ENCODE results near the gene ADAMTS6. TPM values are rescaled to one million over a fixed set of nuclear protein-coding genes. Genes with fewer than 3 reads are reported as not detected.

Gene ADAMTS6
- total RNA-seq, 3 donors from 2014 or later (not counting 1 experiment from before 2014, with no cell fraction given), result 0.47 to 1.4 (median 1.1) TPM

DNA sequence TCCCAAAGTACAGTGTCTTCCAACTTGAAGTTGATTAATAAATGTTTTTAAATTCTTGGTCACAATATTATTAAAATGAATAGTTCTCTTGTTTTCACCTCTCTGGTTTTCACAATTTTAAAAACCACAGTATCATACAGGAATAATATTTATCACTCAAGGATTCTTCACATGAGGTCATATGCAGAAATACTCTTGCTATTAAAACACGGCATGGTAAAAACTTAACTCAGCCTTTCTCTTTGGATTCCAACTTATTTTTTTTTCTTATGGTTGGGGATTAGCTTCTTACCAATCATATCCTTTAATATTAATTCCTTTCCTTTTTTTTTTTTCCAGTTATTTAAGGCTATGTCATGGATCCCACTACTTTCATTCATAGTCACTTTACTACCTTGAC lies 289.4 kb downstream of the ADAMTS6 start:
- DNase-seq, result no peak
- WGBS (ENCODE audit: insufficient coverage), result no CpG with 5 or more reads among the region's 1 CpG
- Mint-ChIP-seq H3K4me3 (no peak overlapping the region), H3K9me3 (no peaks in the 10 kb centered on the region), H3K27me3 (ENCODE audit: low read depth in 2 of 2) (peaks cover 0 to 5% of the 10 kb centered on the region in 2 donors), H3K36me3 (no peaks in the 10 kb centered on the region), H3K4me1 (no peaks in the 10 kb centered on the region), H3K27ac (no peak overlapping the region)
- TF ChIP-seq, protein P1, sequence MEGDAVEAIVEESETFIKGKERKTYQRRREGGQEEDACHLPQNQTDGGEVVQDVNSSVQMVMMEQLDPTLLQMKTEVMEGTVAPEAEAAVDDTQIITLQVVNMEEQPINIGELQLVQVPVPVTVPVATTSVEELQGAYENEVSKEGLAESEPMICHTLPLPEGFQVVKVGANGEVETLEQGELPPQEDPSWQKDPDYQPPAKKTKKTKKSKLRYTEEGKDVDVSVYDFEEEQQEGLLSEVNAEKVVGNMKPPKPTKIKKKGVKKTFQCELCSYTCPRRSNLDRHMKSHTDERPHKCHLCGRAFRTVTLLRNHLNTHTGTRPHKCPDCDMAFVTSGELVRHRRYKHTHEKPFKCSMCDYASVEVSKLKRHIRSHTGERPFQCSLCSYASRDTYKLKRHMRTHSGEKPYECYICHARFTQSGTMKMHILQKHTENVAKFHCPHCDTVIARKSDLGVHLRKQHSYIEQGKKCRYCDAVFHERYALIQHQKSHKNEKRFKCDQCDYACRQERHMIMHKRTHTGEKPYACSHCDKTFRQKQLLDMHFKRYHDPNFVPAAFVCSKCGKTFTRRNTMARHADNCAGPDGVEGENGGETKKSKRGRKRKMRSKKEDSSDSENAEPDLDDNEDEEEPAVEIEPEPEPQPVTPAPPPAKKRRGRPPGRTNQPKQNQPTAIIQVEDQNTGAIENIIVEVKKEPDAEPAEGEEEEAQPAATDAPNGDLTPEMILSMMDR (IDR thresholded peaks at IDR 0.05), result no peak
- no peak overlapping the region for H3K27ac ChIP-seq (ENCODE audit: low read length)
- no peaks in the 10 kb centered on the region for H3K9me3 ChIP-seq (ENCODE audit: control insufficient read depth, insufficient read depth, low read length)
- no peaks in the 10 kb centered on the region for H3K36me3 ChIP-seq (ENCODE audit: control insufficient read depth, insufficient read depth, low read length)
- H3K4me1 ChIP-seq (ENCODE audit: control insufficient read depth, insufficient read depth, low read length), result no peaks in the 10 kb centered on the region
- no peak overlapping the region for H3K4me3 ChIP-seq (ENCODE audit: low read length)
- no peak for ATAC-seq
- intact Hi-C loops (cut with micrococcal nuclease), result no loop called here
- no peaks in the 10 kb centered on the region for H3K27me3 ChIP-seq (ENCODE audit: control insufficient read depth, insufficient read depth, low read length)

DNA sequence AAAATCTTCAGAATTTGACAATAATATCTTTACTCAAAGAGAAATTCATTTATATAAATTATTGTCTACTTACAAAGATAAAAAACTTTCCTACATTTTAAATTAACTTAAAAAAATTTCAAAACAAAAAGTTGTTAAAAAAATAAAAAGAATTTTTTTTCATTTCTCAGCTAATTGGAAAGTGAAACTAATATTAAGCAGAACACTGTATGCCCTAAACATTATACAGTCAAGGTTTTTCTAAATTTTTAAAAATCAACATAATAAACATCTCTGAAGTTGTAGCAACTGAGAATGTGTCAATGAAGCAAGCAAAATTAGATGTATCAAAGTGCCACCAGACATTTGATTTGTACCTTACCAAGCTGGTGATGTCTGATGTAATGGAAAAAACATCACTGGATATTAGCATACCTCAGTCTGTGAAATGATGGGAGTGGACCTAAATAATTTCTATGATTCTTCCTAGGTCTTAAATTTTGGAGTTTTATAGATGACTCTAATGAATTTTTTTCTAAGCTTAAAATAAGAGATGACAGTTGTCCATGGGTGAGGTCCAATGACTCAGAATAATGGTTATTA lies 290.1 kb downstream of the ADAMTS6 start:
- Histone ChIP-seq H3K9me3 (ENCODE audit: control insufficient read depth, insufficient read depth, low read length) (no peaks in the 10 kb centered on the region), H3K4me1 (ENCODE audit: control insufficient read depth, insufficient read depth, low read length) (no peaks in the 10 kb centered on the region), H3K27ac (ENCODE audit: low read length) (no peak overlapping the region), H3K36me3 (ENCODE audit: control insufficient read depth, insufficient read depth, low read length) (no peaks in the 10 kb centered on the region), H3K4me3 (ENCODE audit: low read length) (no peak overlapping the region), H3K27me3 (ENCODE audit: control insufficient read depth, insufficient read depth, low read length) (no peaks in the 10 kb centered on the region)
- TF ChIP-seq, protein P1 (IDR thresholded peaks at IDR 0.05), result no peak
- Mint-ChIP-seq H3K27ac (no peak overlapping the region), H3K4me1 (no peaks in the 10 kb centered on the region), H3K36me3 (no peaks in the 10 kb centered on the region), H3K9me3 (no peaks in the 10 kb centered on the region), H3K4me3 (no peak overlapping the region), H3K27me3 (ENCODE audit: low read depth in 2 of 2) (peaks cover 0 to 5% of the 10 kb centered on the region in 2 donors)
- DNase-seq, result no peak
- intact Hi-C loops (cut with micrococcal nuclease), result no loop called here
- no peak for ATAC-seq

DNA sequence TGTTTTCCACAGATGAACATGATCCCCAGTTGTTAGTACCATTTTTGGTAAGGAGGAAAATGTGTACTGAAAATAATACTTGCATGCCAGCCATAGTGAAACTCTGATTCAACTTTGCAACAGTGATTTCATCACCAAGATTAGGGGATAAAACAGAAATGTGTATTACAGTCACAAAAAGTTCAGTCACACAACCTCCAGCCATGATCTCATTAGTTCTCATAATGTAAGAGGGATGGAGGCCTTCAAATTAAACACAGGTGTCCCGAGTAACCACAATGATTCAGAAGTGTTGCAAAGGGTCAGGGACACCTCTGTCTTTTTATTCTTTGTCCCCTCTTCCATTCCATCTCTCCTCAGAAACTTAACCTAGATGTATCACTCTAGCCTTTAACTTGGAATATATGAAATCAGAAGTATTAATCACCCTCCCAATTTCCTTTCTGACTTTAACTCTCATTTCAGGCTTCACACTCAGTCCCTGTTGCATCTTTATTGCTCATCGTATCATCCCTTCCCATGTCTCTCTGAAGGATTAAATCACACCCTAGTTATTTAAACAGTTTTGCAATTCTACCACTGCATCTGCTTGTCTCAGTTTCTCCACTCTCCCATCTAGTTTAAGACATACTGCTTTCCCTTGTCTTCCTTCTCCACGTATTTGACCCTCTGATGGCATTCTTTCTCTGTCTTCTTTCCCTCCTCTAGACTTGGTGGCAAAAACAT lies 291.2 kb downstream of the ADAMTS6 start:
- intact Hi-C loops (cut with micrococcal nuclease), result no loop called here
- Mint-ChIP-seq H3K36me3 (no peaks in the 10 kb centered on the region), H3K27ac (no peak overlapping the region), H3K4me1 (no peaks in the 10 kb centered on the region), H3K27me3 (ENCODE audit: low read depth in 2 of 2) (peaks cover 0 to 5% of the 10 kb centered on the region in 2 donors), H3K9me3 (no peaks in the 10 kb centered on the region), H3K4me3 (no peak overlapping the region)
- H3K27me3 ChIP-seq (ENCODE audit: control insufficient read depth, insufficient read depth, low read length), result no peaks in the 10 kb centered on the region
- TF ChIP-seq, protein P1 (IDR thresholded peaks at IDR 0.05), result no peak
- DNase-seq (no peak), ATAC-seq (no peak)
- H3K4me1 ChIP-seq (ENCODE audit: control insufficient read depth, insufficient read depth, low read length), result no peaks in the 10 kb centered on the region
- no peaks in the 10 kb centered on the region for H3K9me3 ChIP-seq (ENCODE audit: control insufficient read depth, insufficient read depth, low read length)
- 71% methylated on average over 3 of the region's 3 CpGs for WGBS (ENCODE audit: insufficient coverage)
- no peaks in the 10 kb centered on the region for H3K36me3 ChIP-seq (ENCODE audit: control insufficient read depth, insufficient read depth, low read length)
- no peak overlapping the region for H3K27ac ChIP-seq (ENCODE audit: low read length)
- H3K4me3 ChIP-seq (ENCODE audit: low read length), result no peak overlapping the region
